K562 (cell line): ENCODE measurements around the gene INHBC. TPM values are rescaled to one million over a fixed set of nuclear protein-coding genes. Genes with fewer than 3 reads are reported as not detected.

ENCODE experiments used
- BHLHE40 ChIP-seq: IDR thresholded peaks from 2 replicates; pipeline ENCODE4 v1.6.1; 2011; ENCODE audit warnings: low read length, improper control_type of control experiment
- CEBPG ChIP-seq, 3 experiments: fragments of 200-800 bp in 1 of 3; sonication (Bioruptor generic) in 1 of 3; sonication (generic) in 1 of 3; formaldehyde crosslinking in 1 of 3; IDR thresholded peaks in 2 of 3; conservative IDR thresholded peaks in 1 of 3; 2 replicates each; pipeline versions ENCODE4 v1.6.1 to v1.8.0; 2016 to 2022; ENCODE audit warnings: missing compliant biosample characterization in 2 of 3, missing genetic modification characterization in 2 of 3, mild to moderate bottlenecking in 1 of 3, missing genetic modification reagents in 1 of 3
- HCFC1 ChIP-seq: IDR thresholded peaks from 2 replicates; pipeline ENCODE4 v1.6.1; 2012; ENCODE audit warnings: low read depth, low read length, improper control_type of control experiment
- HNRNPLL ChIP-seq: fragments of 200-400 bp; formaldehyde crosslinking; IDR thresholded peaks from 2 replicates; pipeline ENCODE4 v1.6.1; 2017; ENCODE audit warnings: low read length, low read depth, mild to moderate bottlenecking; ENCODE audit not compliant: poor library complexity, severe bottlenecking
- KHSRP ChIP-seq: fragments of 450-650 bp; IDR thresholded peaks from 2 replicates; pipeline ENCODE4 v1.6.1; 2017
- L3MBTL2 ChIP-seq: fragments of 450-650 bp; IDR thresholded peaks from 2 replicates; pipeline ENCODE4 v1.6.1; 2016; ENCODE audit warnings: mild to moderate bottlenecking, moderate library complexity
- MTA3 ChIP-seq: fragments of 450-650 bp; formaldehyde crosslinking; IDR thresholded peaks from 2 replicates; pipeline ENCODE4 v1.6.1; 2017; ENCODE audit warnings: mild to moderate bottlenecking, borderline replicate concordance
- MYBL2 ChIP-seq, 2 experiments: fragments of 450-650 bp in 1 of 2; sonication (generic) in 1 of 2; formaldehyde crosslinking in 1 of 2; IDR thresholded peaks; 2 replicates each; pipeline versions ENCODE4 v1.6.1 to v1.8.1; 2017 to 2022; ENCODE audit warnings: borderline replicate concordance in 1 of 2, inconsistent platforms in 1 of 2, low read depth in 1 of 2, mild to moderate bottlenecking in 1 of 2, missing genetic modification reagents in 1 of 2, moderate library complexity in 1 of 2
- NUFIP1 ChIP-seq: fragments of 450-650 bp; IDR thresholded peaks from 2 replicates; pipeline ENCODE4 v1.6.1; 2018; ENCODE audit not compliant: partially characterized antibody
- POLR2G ChIP-seq: fragments of 200-400 bp; formaldehyde crosslinking; IDR thresholded peaks from 2 replicates; pipeline ENCODE4 v1.6.1; 2017; ENCODE audit warnings: low read depth, mild to moderate bottlenecking, antibody characterized with exemption, low read length, moderate library complexity
- RBFOX2 ChIP-seq: fragments of 200-400 bp; formaldehyde crosslinking; IDR thresholded peaks from 2 replicates; pipeline ENCODE4 v1.6.1; 2017; ENCODE audit warnings: low read depth, mild to moderate bottlenecking, low read length, moderate library complexity
- SMAD4 ChIP-seq: fragments of 250-450 bp; sonication (Bioruptor Pico); conservative IDR thresholded peaks from 2 replicates; pipeline ENCODE4 v1.8.0; 2021; ENCODE audit warnings: inconsistent platforms, mild to moderate bottlenecking, moderate library complexity
- SMARCA5 ChIP-seq: fragments of 450-650 bp; IDR thresholded peaks from 2 replicates; pipeline ENCODE4 v1.6.1; 2016
- ZNF224 ChIP-seq: sonication (generic); formaldehyde crosslinking; IDR thresholded peaks from 2 replicates; pipeline ENCODE4 v1.8.0; 2022; ENCODE audit warnings: mild to moderate bottlenecking, missing genetic modification reagents
- ZNF239 ChIP-seq: fragments of 250-450 bp; sonication (Bioruptor Pico); IDR thresholded peaks from 2 replicates; pipeline ENCODE4 v1.4.0; 2020; ENCODE audit warnings: mild to moderate bottlenecking
- ZNF431 ChIP-seq: sonication (generic); formaldehyde crosslinking; IDR thresholded peaks from 2 replicates; pipeline ENCODE4 v1.8.0; 2022; ENCODE audit warnings: mild to moderate bottlenecking, missing genetic modification reagents
- polyA plus RNA-seq, 8 experiments: library from polyadenylated mRNA; depleted of rRNA in 4 of 8; stranded (reverse) in 5 of 8; unstranded in 3 of 8; fragments of >200 nt; fragmentation: Nextera tagmentation in 2 of 8; fragmentation: Illumina TruSeq in 1 of 8; extraction: Ambion mirVana in 2 of 8; extraction: Trizol in 1 of 8; gene quantifications; 2 replicates each; pipeline versions ENCODE4 v1.2.1 to v1.2.3, GENCODE V29; 2011 to 2014; ENCODE audit warnings: inconsistent platforms in 1 of 8, missing spikeins in 1 of 8
- total RNA-seq, 7 experiments: library from RNA; depleted of rRNA in 6 of 7; stranded (reverse); fragments of >200 nt in 6 of 7; fragmentation: Illumina TruSeq in 2 of 7; extraction: Trizol in 2 of 7; gene quantifications; 2 replicates each; pipeline versions ENCODE4 v1.2.1 to v1.2.3, GENCODE V29; 2011 to 2021; ENCODE audit warnings: low replicate concordance in 1 of 7
- TF ChIP-seq, protein P1 (sequence below): fragments of 450-650 bp; IDR thresholded peaks from 2 replicates; pipeline ENCODE4 v1.7.1; 2018; ENCODE audit warnings: mild to moderate bottlenecking, low read depth; ENCODE audit not compliant: partially characterized antibody
- TF ChIP-seq, protein P2 (sequence below): sonication (generic); formaldehyde crosslinking; IDR thresholded peaks from 2 replicates; pipeline ENCODE4 v1.8.0; 2023; ENCODE audit warnings: mild to moderate bottlenecking, missing genetic modification reagents
- TF ChIP-seq, protein P3 (sequence below), 2 experiments: fragments of 450-650 bp; conservative IDR thresholded peaks; 2 replicates each; pipeline ENCODE4 v1.6.1; 2017; ENCODE audit warnings: mild to moderate bottlenecking in 2 of 2, moderate library complexity in 2 of 2

The INHBC gene
- total and polyA plus RNA-seq, 9 of the 15 experiments (the other 6 are each of a cell fraction or from before 2014, with no cell fraction given), result 0.07 to 0.24 (median 0.15) TPM; not detected in 4

DNA sequence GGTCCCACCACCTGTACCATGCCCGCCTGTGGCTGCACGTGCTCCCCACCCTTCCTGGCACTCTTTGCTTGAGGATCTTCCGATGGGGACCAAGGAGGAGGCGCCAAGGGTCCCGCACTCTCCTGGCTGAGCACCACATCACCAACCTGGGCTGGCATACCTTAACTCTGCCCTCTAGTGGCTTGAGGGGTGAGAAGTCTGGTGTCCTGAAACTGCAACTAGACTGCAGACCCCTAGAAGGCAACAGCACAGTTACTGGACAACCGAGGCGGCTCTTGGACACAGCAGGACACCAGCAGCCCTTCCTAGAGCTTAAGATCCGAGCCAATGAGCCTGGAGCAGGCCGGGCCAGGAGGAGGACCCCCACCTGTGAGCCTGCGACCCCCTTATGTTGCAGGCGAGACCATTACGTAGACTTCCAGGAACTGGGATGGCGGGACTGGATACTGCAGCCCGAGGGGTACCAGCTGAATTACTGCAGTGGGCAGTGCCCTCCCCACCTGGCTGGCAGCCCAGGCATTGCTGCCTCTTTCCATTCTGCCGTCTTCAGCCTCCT lies 21.6 kb downstream of the INHBC start (continued):
- TF ChIP-seq CEBPG (CRISPR knock-in tag; IDR thresholded peaks at IDR 0.05) (0 out of 2 replicates have a peak, but pooled peaks have one; percentile 9), CEBPG (tag; conservative IDR thresholded peaks at IDR 0.05 in 1 of 2, IDR thresholded peaks at IDR 0.05 in 1 of 2) (no peak), ZNF239 (CRISPR knock-in tag) (peak; percentile 33; the same call in 1 of the 2 replicates), NUFIP1 (no peak), ZNF431 (CRISPR knock-in tag) (0 out of 2 replicates have a peak, but pooled peaks have one; percentile 34), RBFOX2 (peak; percentile 76), BHLHE40 (peak; percentile 35; the same call in 1 of the 2 replicates), POLR2G (peak; percentile 71), SMARCA5 (peak; percentile 19; the same call in 1 of the 2 replicates), KHSRP (no peak), HNRNPLL (peak; percentile 36), ZNF224 (CRISPR knock-in tag) (no peak), SMAD4 (CRISPR knock-in tag) (peak; percentile 75), MYBL2 (IDR thresholded peaks at IDR 0.05; ENCODE audit: low read depth) (no peak), MYBL2 (CRISPR knock-in tag; IDR thresholded peaks at IDR 0.05; ENCODE audit: borderline replicate concordance) (no peak), L3MBTL2 (peak; percentile 78), HCFC1 (0 out of 2 replicates have a peak, but pooled peaks have one; percentile 25), MTA3 (peak; percentile 59)
- TF ChIP-seq, protein P1, sequence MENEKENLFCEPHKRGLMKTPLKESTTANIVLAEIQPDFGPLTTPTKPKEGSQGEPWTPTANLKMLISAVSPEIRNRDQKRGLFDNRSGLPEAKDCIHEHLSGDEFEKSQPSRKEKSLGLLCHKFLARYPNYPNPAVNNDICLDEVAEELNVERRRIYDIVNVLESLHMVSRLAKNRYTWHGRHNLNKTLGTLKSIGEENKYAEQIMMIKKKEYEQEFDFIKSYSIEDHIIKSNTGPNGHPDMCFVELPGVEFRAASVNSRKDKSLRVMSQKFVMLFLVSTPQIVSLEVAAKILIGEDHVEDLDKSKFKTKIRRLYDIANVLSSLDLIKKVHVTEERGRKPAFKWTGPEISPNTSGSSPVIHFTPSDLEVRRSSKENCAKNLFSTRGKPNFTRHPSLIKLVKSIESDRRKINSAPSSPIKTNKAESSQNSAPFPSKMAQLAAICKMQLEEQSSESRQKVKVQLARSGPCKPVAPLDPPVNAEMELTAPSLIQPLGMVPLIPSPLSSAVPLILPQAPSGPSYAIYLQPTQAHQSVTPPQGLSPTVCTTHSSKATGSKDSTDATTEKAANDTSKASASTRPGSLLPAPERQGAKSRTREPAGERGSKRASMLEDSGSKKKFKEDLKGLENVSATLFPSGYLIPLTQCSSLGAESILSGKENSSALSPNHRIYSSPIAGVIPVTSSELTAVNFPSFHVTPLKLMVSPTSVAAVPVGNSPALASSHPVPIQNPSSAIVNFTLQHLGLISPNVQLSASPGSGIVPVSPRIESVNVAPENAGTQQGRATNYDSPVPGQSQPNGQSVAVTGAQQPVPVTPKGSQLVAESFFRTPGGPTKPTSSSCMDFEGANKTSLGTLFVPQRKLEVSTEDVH, result peak; percentile 61
- TF ChIP-seq, protein P2, sequence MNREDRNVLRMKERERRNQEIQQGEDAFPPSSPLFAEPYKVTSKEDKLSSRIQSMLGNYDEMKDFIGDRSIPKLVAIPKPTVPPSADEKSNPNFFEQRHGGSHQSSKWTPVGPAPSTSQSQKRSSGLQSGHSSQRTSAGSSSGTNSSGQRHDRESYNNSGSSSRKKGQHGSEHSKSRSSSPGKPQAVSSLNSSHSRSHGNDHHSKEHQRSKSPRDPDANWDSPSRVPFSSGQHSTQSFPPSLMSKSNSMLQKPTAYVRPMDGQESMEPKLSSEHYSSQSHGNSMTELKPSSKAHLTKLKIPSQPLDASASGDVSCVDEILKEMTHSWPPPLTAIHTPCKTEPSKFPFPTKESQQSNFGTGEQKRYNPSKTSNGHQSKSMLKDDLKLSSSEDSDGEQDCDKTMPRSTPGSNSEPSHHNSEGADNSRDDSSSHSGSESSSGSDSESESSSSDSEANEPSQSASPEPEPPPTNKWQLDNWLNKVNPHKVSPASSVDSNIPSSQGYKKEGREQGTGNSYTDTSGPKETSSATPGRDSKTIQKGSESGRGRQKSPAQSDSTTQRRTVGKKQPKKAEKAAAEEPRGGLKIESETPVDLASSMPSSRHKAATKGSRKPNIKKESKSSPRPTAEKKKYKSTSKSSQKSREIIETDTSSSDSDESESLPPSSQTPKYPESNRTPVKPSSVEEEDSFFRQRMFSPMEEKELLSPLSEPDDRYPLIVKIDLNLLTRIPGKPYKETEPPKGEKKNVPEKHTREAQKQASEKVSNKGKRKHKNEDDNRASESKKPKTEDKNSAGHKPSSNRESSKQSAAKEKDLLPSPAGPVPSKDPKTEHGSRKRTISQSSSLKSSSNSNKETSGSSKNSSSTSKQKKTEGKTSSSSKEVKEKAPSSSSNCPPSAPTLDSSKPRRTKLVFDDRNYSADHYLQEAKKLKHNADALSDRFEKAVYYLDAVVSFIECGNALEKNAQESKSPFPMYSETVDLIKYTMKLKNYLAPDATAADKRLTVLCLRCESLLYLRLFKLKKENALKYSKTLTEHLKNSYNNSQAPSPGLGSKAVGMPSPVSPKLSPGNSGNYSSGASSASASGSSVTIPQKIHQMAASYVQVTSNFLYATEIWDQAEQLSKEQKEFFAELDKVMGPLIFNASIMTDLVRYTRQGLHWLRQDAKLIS (CRISPR knock-in tag), result peak; percentile 74; the same call in 1 of the 2 replicates
- TF ChIP-seq, protein P3, sequence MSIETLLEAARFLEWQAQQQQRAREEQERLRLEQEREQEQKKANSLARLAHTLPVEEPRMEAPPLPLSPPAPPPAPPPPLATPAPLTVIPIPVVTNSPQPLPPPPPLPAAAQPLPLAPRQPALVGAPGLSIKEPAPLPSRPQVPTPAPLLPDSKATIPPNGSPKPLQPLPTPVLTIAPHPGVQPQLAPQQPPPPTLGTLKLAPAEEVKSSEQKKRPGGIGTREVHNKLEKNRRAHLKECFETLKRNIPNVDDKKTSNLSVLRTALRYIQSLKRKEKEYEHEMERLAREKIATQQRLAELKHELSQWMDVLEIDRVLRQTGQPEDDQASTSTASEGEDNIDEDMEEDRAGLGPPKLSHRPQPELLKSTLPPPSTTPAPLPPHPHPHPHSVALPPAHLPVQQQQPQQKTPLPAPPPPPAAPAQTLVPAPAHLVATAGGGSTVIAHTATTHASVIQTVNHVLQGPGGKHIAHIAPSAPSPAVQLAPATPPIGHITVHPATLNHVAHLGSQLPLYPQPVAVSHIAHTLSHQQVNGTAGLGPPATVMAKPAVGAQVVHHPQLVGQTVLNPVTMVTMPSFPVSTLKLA (conservative IDR thresholded peaks at IDR 0.05), result 0 out of 4 replicates have a peak, but pooled peaks of 1 of the 2 experiments have one; percentile 31
